DND-41 (cell line): ENCODE results near the gene COA1.

Experiments used
- EZH2 ChIP-seq: IDR thresholded peaks from 3 replicates; pipeline ENCODE4 v1.6.1; 2012; ENCODE audit warnings: borderline replicate concordance, low read depth, mild to moderate bottlenecking, moderate library complexity, low read length, inconsistent platforms; ENCODE audit not compliant: severe bottlenecking
- TF ChIP-seq, protein P1 (sequence below): IDR thresholded peaks from 2 replicates; pipeline ENCODE4 v1.5.1; 2012; ENCODE audit warnings: borderline replicate concordance, low read length, moderate library complexity, mild to moderate bottlenecking; ENCODE audit not compliant: poor library complexity, severe bottlenecking; ENCODE audit errors: extremely low read depth

DNA sequence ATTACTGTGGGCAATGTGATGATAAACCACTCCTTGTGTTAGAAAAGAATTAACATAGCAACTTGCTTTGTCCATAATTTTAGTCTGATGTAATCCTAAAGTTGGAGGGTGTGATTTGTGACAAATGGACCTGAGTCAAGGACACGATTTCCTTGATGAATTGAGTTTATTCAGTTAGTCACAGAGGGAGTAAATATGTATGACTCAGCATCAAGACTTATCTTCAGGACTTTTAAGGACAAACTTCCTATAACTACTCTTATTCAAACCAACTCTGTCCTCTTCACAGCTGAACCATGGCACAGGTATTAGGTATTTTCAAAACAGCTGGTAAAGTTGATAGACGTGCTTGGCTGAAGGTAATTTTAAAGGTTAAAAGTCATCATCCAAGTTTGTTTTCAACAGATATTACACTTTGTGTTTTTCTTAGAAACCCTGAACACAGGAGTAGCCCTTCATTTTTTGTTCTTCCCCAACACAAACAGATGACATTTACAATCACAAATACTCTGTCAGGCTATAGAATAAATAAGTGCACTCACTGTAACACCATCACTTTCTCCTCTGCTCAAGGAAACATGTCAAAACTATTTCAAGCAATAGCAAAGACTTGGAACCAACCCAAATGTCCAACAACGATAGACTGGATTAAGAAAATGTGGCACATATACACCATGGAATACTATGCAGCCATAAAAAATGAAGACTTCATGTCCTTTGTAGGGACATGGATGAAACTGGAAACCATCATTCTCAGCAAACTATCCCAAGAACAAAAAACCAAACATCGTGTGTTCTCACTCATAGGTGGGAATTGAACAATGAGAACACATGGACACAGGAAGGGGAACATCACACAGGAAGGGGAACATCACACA is 54.5 kb downstream of the COA1 start:
- TF ChIP-seq, protein P1, sequence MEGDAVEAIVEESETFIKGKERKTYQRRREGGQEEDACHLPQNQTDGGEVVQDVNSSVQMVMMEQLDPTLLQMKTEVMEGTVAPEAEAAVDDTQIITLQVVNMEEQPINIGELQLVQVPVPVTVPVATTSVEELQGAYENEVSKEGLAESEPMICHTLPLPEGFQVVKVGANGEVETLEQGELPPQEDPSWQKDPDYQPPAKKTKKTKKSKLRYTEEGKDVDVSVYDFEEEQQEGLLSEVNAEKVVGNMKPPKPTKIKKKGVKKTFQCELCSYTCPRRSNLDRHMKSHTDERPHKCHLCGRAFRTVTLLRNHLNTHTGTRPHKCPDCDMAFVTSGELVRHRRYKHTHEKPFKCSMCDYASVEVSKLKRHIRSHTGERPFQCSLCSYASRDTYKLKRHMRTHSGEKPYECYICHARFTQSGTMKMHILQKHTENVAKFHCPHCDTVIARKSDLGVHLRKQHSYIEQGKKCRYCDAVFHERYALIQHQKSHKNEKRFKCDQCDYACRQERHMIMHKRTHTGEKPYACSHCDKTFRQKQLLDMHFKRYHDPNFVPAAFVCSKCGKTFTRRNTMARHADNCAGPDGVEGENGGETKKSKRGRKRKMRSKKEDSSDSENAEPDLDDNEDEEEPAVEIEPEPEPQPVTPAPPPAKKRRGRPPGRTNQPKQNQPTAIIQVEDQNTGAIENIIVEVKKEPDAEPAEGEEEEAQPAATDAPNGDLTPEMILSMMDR: no peak
- no peak for TF ChIP-seq EZH2
